GM19193 (cell line): ENCODE results near the gene TMEM132E.

Experiments used
- POLR2A ChIP-seq: IDR thresholded peaks from 4 replicates; pipeline ENCODE4 v1.6.1; 2011; ENCODE audit not compliant: insufficient read depth, insufficient read length; ENCODE audit errors: extremely low read depth

TMEM132E gene

DNA sequence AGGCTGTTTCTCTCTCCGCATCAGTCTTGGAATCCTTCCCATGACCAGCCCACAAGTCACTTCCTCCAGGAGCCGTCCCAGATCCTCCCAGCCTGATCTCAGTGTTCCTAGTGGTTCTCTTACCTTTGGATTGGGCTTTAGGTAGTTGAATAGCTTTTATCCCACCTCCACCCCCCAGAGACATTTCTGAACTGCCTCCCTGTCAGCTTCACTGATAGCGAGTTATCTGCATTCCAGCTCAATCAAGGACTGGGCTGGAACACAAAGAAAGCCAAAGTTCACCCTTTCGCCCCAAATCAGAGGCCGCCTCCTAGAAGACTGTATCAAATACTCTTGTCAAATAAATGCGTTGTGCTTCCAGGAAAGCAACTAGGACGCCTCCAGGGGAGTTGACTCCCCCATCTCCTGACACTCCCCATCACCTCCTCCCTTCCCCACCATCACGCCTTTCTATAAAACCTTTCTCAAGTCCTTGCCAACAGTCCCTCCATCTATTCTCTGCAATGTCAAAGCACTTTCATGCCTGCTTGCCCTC is 72.7 kb downstream of the TMEM132E start:
- no peak for TF ChIP-seq POLR2A

DNA sequence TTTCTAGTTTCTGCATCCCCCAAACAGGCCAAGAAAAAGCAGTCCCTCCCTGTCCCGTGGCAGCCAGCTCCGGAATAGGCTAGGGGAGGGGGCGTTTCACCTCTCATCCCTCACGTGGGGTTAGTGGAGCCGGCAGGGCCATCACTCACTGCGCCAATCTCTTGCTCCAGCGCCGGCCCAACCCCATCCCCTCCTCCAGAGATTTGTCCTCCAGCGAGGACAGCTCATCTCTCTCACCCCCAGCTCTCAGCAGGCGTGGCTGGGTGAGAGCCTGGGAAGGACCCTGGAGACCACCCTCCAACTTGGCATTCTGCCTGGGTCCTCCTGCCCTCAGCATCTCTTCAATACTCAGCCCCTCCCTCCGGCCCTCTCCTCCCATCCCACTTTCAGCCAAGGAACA is 74.1 kb downstream of the TMEM132E start:
- TF ChIP-seq POLR2A: no peak

DNA sequence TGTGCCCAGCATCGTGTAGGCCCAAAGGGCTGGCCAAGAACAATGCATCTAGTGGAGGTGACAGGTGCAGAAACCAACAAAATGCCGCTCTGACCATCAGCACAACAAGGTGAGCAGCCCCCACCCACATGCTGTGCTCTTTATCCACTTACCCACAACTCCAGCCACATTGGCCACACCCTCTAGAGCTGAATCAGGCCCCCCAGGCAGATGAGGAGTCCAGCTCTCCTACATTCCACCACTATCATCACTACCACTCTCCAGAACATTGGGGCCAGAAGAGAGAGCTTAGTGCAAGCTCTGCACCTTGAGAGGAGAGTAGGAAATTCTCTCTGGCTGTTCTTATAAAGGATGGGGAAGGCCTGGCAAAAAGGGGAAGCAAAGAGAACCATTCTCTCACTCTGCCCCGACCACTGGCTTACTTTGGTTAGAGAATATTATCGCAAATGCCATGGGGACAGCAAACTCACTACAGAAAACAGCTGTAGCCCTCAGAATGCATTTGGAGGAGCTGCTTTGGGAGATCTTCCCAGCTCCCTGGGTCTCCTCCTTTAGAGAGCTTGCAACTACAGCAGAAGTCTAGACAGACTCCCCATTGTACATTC is 75.0 kb downstream of the TMEM132E start:
- no peak for TF ChIP-seq POLR2A

- TF ChIP-seq POLR2A: no peak
Observed at GRCh38 chr17:34654881-34655276, 75.5 kb downstream of the TMEM132E start.

GRCh38 chr17:34656801-34657200 is 77.4 kb downstream of the TMEM132E start:
- no peak for TF ChIP-seq POLR2A

DNA sequence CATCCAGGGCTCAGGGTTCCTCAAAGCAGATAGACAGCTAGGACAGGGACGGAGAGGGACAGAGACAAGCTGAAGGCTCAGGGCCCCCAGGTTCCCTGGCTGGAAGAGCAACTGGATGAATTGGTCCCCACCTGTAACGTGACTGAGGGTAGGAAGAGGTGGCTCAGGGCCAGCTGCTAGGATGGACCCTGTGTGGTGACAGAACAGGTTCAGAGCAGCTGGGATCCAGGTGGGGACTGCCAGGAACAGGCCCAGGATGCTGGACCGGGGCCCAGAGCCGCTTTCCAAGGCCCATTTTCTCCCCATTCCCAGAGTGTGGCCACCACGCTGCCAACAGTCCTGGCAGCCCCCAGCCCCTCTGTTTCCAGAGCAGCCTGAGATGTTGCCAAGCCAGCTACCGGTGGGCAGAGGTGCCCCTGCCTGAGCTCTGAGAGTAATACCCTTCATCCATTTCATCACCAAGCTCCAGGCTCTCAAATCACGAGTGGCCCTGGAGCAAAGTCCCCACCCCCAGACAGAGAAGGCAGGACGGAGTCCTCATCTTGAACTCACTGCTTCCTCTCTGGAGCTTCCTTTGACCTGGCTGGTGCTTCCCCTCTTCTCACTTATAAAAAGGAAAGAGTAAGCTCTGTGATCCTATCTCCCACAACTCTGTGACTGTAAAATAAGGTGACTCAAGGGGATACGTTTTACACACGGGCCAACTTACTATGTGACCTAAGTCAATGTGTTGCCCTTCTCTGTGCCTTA is 79.6 kb downstream of the TMEM132E start:
- TF ChIP-seq POLR2A: no peak

- no peak for TF ChIP-seq POLR2A
Observed at GRCh38 chr17:34663714-34664113, 84.3 kb downstream of the TMEM132E start.

- no peak for TF ChIP-seq POLR2A
Observed at GRCh38 chr17:34665150-34665806, 85.9 kb downstream of the TMEM132E start.

- no peak for TF ChIP-seq POLR2A
Observed at GRCh38 chr17:34665819-34666763, 86.7 kb downstream of the TMEM132E start.

- no peak for TF ChIP-seq POLR2A
Observed at GRCh38 chr17:34667656-34668055, 88.3 kb downstream of the TMEM132E start.

DNA sequence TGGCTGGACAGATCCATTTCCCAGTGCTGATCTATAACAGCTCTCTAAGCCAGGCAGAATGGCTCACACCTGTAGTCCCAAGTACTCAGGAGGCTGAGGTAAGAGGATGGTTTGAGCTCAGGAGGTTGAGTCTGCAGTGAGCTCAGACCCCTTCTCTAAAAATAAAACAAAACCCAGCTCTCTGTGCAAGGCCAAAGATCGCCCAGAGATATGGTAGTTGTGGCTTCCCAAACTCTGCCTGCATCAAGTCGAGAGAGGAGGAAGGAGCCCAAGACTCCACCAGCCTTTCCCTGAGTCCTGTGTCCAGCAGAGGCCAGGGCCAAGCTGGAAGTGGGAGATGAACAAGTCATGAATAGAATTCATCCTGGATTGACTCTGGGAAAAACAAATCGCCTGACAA is 88.8 kb downstream of the TMEM132E start:
- TF ChIP-seq POLR2A: no peak

GRCh38 chr17:34669511-34669910 is 90.1 kb downstream of the TMEM132E start:
- no peak for TF ChIP-seq POLR2A

- no peak for TF ChIP-seq POLR2A
Observed at GRCh38 chr17:34670618-34671017, 91.2 kb downstream of the TMEM132E start.

GRCh38 chr17:34671191-34671590 is 91.8 kb downstream of the TMEM132E start:
- TF ChIP-seq POLR2A: no peak
